IMR-90 (cell line): ENCODE measurements around the gene GDI2. TPM values are rescaled to one million over a fixed set of nuclear protein-coding genes. Genes with fewer than 3 reads are reported as not detected.

Experiments
- ATAC-seq: fragments of 200-7000 bp; cut with Tn5 transposase; 2 replicates; pipeline ENCODE4 v1.9.1; 2020; ENCODE audit warnings: low read depth, mild to moderate bottlenecking, moderate library complexity
- BruUV-seq: library from RNA; stranded (reverse); fragments of 400-500 nt; replicated peaks from 2 replicates; lab custom pipeline; 2021; lab: Mats Ljungman, UMichigan
- CTCF ChIA-PET: fragments of 300-600 bp; formaldehyde crosslinking; extraction: SDS; loops from one replicate; lab custom pipeline; 2021; ENCODE audit warnings: antibody characterized with exemption; lab: Yijun Ruan, JAX
- POLR2A ChIA-PET: fragments of 300-600 bp; sonication (Branson Sonifier 250); formaldehyde crosslinking; loops from one replicate; lab custom pipeline; 2022; ENCODE audit warnings: antibody characterized with exemption; ENCODE audit not compliant: unreplicated experiment; lab: Charles Lee
- DNase-seq: peaks from one replicate; pipeline ENCODE4 v3.0.0; 2013
- H2AFZ ChIP-seq: replicated peaks from 2 replicates; pipeline ENCODE3; 2013; ENCODE audit warnings: low read length, mild to moderate bottlenecking; ENCODE audit not compliant: poor library complexity
- H2AK5ac ChIP-seq: 2 replicates; pipeline ENCODE4 v1.6.1; 2013; ENCODE audit warnings: low read depth, low read length, inconsistent platforms
- H2AK9ac ChIP-seq: replicated peaks from 2 replicates; pipeline ENCODE3; 2013; ENCODE audit warnings: mild to moderate bottlenecking, low read depth, low read length, moderate library complexity; ENCODE audit not compliant: poor library complexity
- H2BK120ac ChIP-seq: 2 replicates; pipeline ENCODE4 v1.6.1; 2013; ENCODE audit warnings: low read depth, low read length, inconsistent platforms
- H2BK15ac ChIP-seq: 3 replicates; pipeline ENCODE4 v1.6.1; 2013; ENCODE audit warnings: low read depth, low read length, inconsistent platforms
- H2BK20ac ChIP-seq: 2 replicates; pipeline ENCODE4 v1.6.1; 2013; ENCODE audit warnings: low read depth, mild to moderate bottlenecking, inconsistent platforms, low read length, moderate library complexity
- H2BK5ac ChIP-seq: 2 replicates; pipeline ENCODE4 v1.6.1; 2013; ENCODE audit warnings: mild to moderate bottlenecking, low read depth, low read length, inconsistent platforms; ENCODE audit not compliant: poor library complexity, severe bottlenecking
- H3K14ac ChIP-seq: replicated peaks from 2 replicates; pipeline ENCODE4 v1.6.1; 2013; ENCODE audit warnings: low read depth, low read length, inconsistent platforms
- H3K18ac ChIP-seq: 2 replicates; pipeline ENCODE4 v1.6.1; 2013; ENCODE audit warnings: low read depth, low read length, control low read depth
- H3K23ac ChIP-seq: 2 replicates; pipeline ENCODE4 v1.6.1; 2013; ENCODE audit warnings: low read depth, low read length, inconsistent platforms
- H3K27ac ChIP-seq: 2 replicates; pipeline ENCODE4 v1.5.1; 2013; ENCODE audit warnings: mild to moderate bottlenecking, control low read depth, low read length; ENCODE audit not compliant: insufficient read depth
- H3K27me3 ChIP-seq: 2 replicates; pipeline ENCODE4 v1.6.1; 2013; ENCODE audit warnings: low read length; ENCODE audit not compliant: control insufficient read depth, insufficient read depth
- H3K36me3 ChIP-seq: 2 replicates; pipeline ENCODE4 v1.6.1; 2013; ENCODE audit warnings: low read length, mixed read lengths; ENCODE audit not compliant: control insufficient read depth, insufficient read depth
- H3K4ac ChIP-seq: 2 replicates; pipeline ENCODE4 v1.6.1; 2013; ENCODE audit warnings: low read depth, low read length, inconsistent platforms
- H3K4me1 ChIP-seq: 2 replicates; pipeline ENCODE4 v1.6.1; 2013; ENCODE audit warnings: low read length, mixed read lengths; ENCODE audit not compliant: control insufficient read depth, insufficient read depth
- H3K4me2 ChIP-seq: 2 replicates; pipeline ENCODE4 v1.6.1; 2013; ENCODE audit warnings: low read depth, mild to moderate bottlenecking, control low read depth, low read length, moderate library complexity
- H3K4me3 ChIP-seq: 2 replicates; pipeline ENCODE4 v1.5.1; 2013; ENCODE audit warnings: low read depth, mild to moderate bottlenecking, control low read depth, low read length, moderate library complexity; ENCODE audit not compliant: insufficient read depth
- H3K56ac ChIP-seq: 2 replicates; pipeline ENCODE4 v1.6.1; 2013; ENCODE audit warnings: low read length, inconsistent platforms; ENCODE audit not compliant: insufficient read depth; ENCODE audit errors: extremely low read depth
- H3K79me1 ChIP-seq, 2 experiments: 2 replicates each; pipeline ENCODE4 v1.6.1; 2013; ENCODE audit warnings: low read length in 2 of 2, inconsistent platforms in 1 of 2, low read depth in 1 of 2
- H3K9ac ChIP-seq: 2 replicates; pipeline ENCODE4 v1.6.1; 2013; ENCODE audit warnings: low read depth, low read length, control low read depth
- H3K9me1 ChIP-seq: 2 replicates; pipeline ENCODE4 v1.6.1; 2013; ENCODE audit warnings: low read length, inconsistent platforms; ENCODE audit not compliant: insufficient read depth
- H3K9me3 ChIP-seq: 2 replicates; pipeline ENCODE4 v1.6.1; 2013; ENCODE audit warnings: low read length; ENCODE audit not compliant: control insufficient read depth, insufficient read depth
- H4K20me1 ChIP-seq: 2 replicates; pipeline ENCODE4 v1.6.1; 2013; ENCODE audit warnings: low read length, inconsistent platforms; ENCODE audit not compliant: insufficient read depth
- H4K5ac ChIP-seq: 2 replicates; pipeline ENCODE4 v1.6.1; 2013; ENCODE audit warnings: mild to moderate bottlenecking, low read depth, low read length, control low read depth
- H4K8ac ChIP-seq, 2 experiments: 2 replicates each; pipeline ENCODE4 v1.6.1; 2013; ENCODE audit warnings: low read depth in 2 of 2, low read length in 2 of 2, control low read depth in 1 of 2, inconsistent platforms in 1 of 2
- H4K91ac ChIP-seq: 2 replicates; pipeline ENCODE4 v1.6.1; 2013; ENCODE audit warnings: low read depth, low read length, inconsistent platforms; ENCODE audit not compliant: insufficient read depth
- BHLHE40 ChIP-seq: fragments of 150-350 bp; IDR thresholded peaks from 2 replicates; pipeline ENCODE4 v1.6.1; 2016; ENCODE audit warnings: mild to moderate bottlenecking, low read depth, low read length
- CEBPB ChIP-seq: IDR thresholded peaks from 2 replicates; pipeline ENCODE4 v1.6.1; 2012; ENCODE audit warnings: low read depth, low read length, improper control_type of control experiment
- FOS ChIP-seq: fragments of 150-350 bp; IDR thresholded peaks from 2 replicates; pipeline ENCODE4 v1.6.1; 2016; ENCODE audit warnings: low read depth, low read length
- MAFK ChIP-seq: IDR thresholded peaks from 2 replicates; pipeline ENCODE4 v1.6.1; 2012; ENCODE audit warnings: low read depth, low read length, improper control_type of control experiment
- MAZ ChIP-seq: IDR thresholded peaks from 2 replicates; pipeline ENCODE4 v1.6.1; 2012; ENCODE audit warnings: low read depth, mild to moderate bottlenecking, low read length, improper control_type of control experiment, moderate library complexity, borderline replicate concordance
- NFE2L2 ChIP-seq: fragments of 150-350 bp; IDR thresholded peaks from 2 replicates; pipeline ENCODE4 v1.6.1; 2016; ENCODE audit warnings: low read depth, mild to moderate bottlenecking, low read length
- POLR2A ChIP-seq: IDR thresholded peaks from 2 replicates; pipeline ENCODE4 v1.6.1; 2012; ENCODE audit warnings: mild to moderate bottlenecking, low read depth, low read length
- RAD21 ChIP-seq: IDR thresholded peaks from 2 replicates; pipeline ENCODE4 v1.6.1; 2012; ENCODE audit warnings: low read length, improper control_type of control experiment
- RCOR1 ChIP-seq: IDR thresholded peaks from 2 replicates; pipeline ENCODE4 v1.6.1; 2012; ENCODE audit warnings: mild to moderate bottlenecking, low read length, improper control_type of control experiment; ENCODE audit not compliant: insufficient replicate concordance
- SMC3 ChIP-seq: fragments of 150-350 bp; IDR thresholded peaks from 2 replicates; pipeline ENCODE4 v1.6.1; 2016; ENCODE audit warnings: low read depth, mild to moderate bottlenecking, antibody characterized with exemption, low read length, moderate library complexity
- USF2 ChIP-seq: fragments of 150-350 bp; IDR thresholded peaks from 2 replicates; pipeline ENCODE4 v1.6.1; 2017; ENCODE audit warnings: mild to moderate bottlenecking, antibody characterized with exemption, low read length, low read depth
- WGBS, 2 experiments: methylation state at CpG; one replicate each; pipeline versions ENCODE4 v1.1.5 to v1.1.7; 2013; ENCODE audit warnings: missing lambda C conversion rate in 2 of 2; ENCODE audit not compliant: insufficient read length in 1 of 2; ENCODE audit errors: extremely low coverage in 2 of 2; 5-methylcytosine and 5-hydroxymethylcytosine counted together
- dilution Hi-C: fragments of 300-500 bp; cut with HindIII; formaldehyde crosslinking; loops from one replicate; pipeline ENCODE4 v1.14.3; 2018; ENCODE audit warnings: low sequenced_read_pairs; ENCODE audit not compliant: unreplicated experiment
- in situ Hi-C: fragments of 300-500 bp; cut with MboI; formaldehyde crosslinking; loops from 3 replicates; pipeline ENCODE4 v1.14.3; 2019; ENCODE audit warnings: low sequenced_read_pairs, inconsistent platforms, mixed read lengths
- intact Hi-C: fragments of 100-400 bp; cut with micrococcal nuclease; formaldehyde crosslinking; loops from 2 replicates; pipeline ENCODE4 v1.10.0; 2022
- polyA plus RNA-seq, 3 experiments: library from polyadenylated mRNA; depleted of rRNA; stranded (reverse); fragments of >200 nt; gene quantifications; 2 replicates each; pipeline ENCODE4 v1.2.3, GENCODE V29; 2012; ENCODE audit warnings: low replicate concordance in 1 of 3
- total RNA-seq: library from RNA; depleted of rRNA; stranded (reverse); fragments of >200 nt; gene quantifications from 2 replicates; pipeline ENCODE4 v1.2.3, GENCODE V29; 2012
- TF ChIP-seq, protein P1 (sequence below): conservative IDR thresholded peaks from 2 replicates; pipeline ENCODE4 v1.5.1; 2012; ENCODE audit warnings: mild to moderate bottlenecking, low read depth, low read length, improper control_type of control experiment
- TF ChIP-seq, protein P2 (sequence below): fragments of 150-350 bp; IDR thresholded peaks from 2 replicates; pipeline ENCODE4 v1.6.1; 2016; ENCODE audit warnings: low read depth, mild to moderate bottlenecking, low read length, moderate library complexity, borderline replicate concordance

Gene GDI2
- total and polyA plus RNA-seq, 2 of the 4 experiments (the other 2 are of a cell fraction), result 171 to 396 TPM

- TF ChIP-seq, protein P1, sequence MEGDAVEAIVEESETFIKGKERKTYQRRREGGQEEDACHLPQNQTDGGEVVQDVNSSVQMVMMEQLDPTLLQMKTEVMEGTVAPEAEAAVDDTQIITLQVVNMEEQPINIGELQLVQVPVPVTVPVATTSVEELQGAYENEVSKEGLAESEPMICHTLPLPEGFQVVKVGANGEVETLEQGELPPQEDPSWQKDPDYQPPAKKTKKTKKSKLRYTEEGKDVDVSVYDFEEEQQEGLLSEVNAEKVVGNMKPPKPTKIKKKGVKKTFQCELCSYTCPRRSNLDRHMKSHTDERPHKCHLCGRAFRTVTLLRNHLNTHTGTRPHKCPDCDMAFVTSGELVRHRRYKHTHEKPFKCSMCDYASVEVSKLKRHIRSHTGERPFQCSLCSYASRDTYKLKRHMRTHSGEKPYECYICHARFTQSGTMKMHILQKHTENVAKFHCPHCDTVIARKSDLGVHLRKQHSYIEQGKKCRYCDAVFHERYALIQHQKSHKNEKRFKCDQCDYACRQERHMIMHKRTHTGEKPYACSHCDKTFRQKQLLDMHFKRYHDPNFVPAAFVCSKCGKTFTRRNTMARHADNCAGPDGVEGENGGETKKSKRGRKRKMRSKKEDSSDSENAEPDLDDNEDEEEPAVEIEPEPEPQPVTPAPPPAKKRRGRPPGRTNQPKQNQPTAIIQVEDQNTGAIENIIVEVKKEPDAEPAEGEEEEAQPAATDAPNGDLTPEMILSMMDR, result no peak
Measured at GRCh38 chr10:5764422-5765297, 48.6 kb downstream of the GDI2 start (continued).

DNA sequence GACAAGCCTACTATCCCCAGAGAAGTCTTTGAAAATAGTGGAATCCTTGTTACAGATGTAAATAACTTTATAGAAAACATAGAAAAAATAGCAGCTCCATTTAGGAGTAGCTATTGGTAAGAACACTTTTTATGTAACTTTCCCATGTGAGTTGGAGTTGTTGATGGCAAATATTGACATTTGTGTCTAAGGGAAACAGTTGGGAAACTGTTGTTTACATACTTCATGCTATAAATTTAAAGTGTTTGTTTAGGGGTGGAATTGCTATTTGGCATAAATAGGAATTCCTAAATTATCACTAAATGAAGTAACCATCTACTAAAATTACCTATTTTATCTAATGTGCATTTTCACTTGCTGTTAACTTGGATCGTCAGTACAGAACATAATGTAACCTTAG is 50.7 kb downstream of the GDI2 start:
- no peak overlapping the region for H2AK5ac ChIP-seq
- H3K79me1 ChIP-seq, result peaks cover 25 to 50% of the 10 kb centered on the region in 2 experiments
- no peak overlapping the region for H2BK120ac ChIP-seq
- DNase-seq, result no peak
- H4K20me1 ChIP-seq, result peaks cover 23% of the 10 kb centered on the region; the same call in 1 of the 2 replicates
- H3K36me3 ChIP-seq, result peaks cover 55% of the 10 kb centered on the region
- no peak overlapping the region for H4K8ac ChIP-seq
- no peak overlapping the region for H4K91ac ChIP-seq
- no peak overlapping the region for H3K23ac ChIP-seq
- no peak overlapping the region for H2AK9ac ChIP-seq
- no peaks in the 10 kb centered on the region for H3K27me3 ChIP-seq
- POLR2A ChIA-PET, result no interaction called here
- no peak overlapping the region for H3K27ac ChIP-seq
- H3K4me2 ChIP-seq, result no peak overlapping the region
- CTCF ChIA-PET, result interaction anchor here (0.9 kb wide), 1 partner anchor 145 kb away, joined by 7 read pairs; no protein-coding TSS in a partner anchor
- no peak overlapping the region for H2BK20ac ChIP-seq
- no peaks in the 10 kb centered on the region for H3K9me3 ChIP-seq
- H3K56ac ChIP-seq, result no peak overlapping the region
- H3K4me1 ChIP-seq, result no peaks in the 10 kb centered on the region
- no TSS peak for BruUV-seq
- H2BK15ac ChIP-seq, result no peak overlapping the region
- in situ Hi-C loops, result no loop called here
- H4K5ac ChIP-seq, result no peak overlapping the region
- no peak for ATAC-seq
- no peak overlapping the region for H3K9ac ChIP-seq
- no peak overlapping the region for H3K4ac ChIP-seq
- WGBS, 2 experiments, result no CpG with 5 or more reads among the region's 1 CpG
- peaks cover 2% of the 10 kb centered on the region; the same call in 1 of the 2 replicates for H3K9me1 ChIP-seq
- dilution Hi-C loops, result no loop called here
- no peak overlapping the region for H2AFZ ChIP-seq
- H2BK5ac ChIP-seq, result no peak overlapping the region
- no peak overlapping the region for H3K14ac ChIP-seq
- intact Hi-C loops, result no loop called here
- H3K18ac ChIP-seq, result no peak overlapping the region
- no peak overlapping the region for H3K4me3 ChIP-seq
- TF ChIP-seq MAFK (no peak), MAZ (no peak), USF2 (no peak), BHLHE40 (no peak), SMC3 (no peak), FOS (no peak), CEBPB (no peak), RAD21 (no peak), NFE2L2 (no peak), RCOR1 (no peak), POLR2A (no peak)
- TF ChIP-seq, protein P2, sequence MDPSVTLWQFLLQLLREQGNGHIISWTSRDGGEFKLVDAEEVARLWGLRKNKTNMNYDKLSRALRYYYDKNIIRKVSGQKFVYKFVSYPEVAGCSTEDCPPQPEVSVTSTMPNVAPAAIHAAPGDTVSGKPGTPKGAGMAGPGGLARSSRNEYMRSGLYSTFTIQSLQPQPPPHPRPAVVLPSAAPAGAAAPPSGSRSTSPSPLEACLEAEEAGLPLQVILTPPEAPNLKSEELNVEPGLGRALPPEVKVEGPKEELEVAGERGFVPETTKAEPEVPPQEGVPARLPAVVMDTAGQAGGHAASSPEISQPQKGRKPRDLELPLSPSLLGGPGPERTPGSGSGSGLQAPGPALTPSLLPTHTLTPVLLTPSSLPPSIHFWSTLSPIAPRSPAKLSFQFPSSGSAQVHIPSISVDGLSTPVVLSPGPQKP, result no peak
